Measurements from ENCODE around the gene UBE2H.
"Not testable (repeated sequence)": the region's sequence is repeated elsewhere in the genome, so short reads cannot be mapped to it uniquely, and the experiment has no call there.

Gene UBE2H

DNA sequence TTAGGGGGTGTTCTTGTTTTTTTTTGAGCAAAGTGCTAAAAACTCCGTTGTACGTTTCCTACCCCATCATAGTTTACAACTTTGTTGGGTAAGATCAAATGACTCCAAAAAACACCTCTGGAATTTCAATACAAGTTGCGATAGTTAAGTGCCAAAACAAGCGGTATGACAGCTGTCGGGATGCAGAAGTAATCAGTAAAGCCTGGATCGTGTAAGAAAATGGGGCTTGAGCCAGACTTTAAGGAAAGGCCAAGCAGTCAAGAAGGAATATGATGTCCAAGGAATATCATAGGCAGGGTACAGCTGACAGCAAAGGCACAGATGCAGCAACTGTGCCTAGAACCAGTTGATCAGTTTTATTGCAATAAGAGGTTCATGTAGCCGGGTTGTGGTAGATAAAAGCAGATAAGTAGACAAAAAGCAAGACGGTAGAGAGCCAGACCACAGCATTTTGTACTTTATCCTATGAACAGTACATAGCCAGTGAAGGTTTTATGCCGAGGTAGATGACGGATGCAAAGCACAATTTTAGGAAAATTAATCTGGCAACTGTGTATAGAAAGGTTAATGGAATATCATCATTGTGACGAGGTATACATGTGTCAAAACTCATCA lies 45.5 kb downstream of the UBE2H start:
- no peak for DNase-seq

DNA sequence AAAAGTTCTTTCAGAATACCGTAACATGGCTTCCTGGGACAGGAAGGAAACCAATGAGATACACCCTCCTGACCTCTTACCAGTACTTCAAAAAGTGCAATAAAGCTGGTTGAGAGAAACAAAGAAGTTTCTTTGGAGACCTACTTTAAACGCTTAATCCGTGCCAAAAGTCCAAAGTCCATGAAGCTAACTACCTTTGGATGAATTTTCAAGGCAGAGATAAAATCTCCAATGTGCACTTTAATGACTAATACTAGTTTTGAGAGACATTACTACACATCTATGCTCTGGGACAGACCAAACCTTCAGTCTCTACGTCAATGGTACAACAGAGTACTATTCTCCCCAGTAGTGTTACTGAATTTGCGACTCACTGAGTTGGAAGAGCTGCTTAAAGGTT lies 46.1 kb downstream of the UBE2H start:
- DNase-seq, result no peak

DNA sequence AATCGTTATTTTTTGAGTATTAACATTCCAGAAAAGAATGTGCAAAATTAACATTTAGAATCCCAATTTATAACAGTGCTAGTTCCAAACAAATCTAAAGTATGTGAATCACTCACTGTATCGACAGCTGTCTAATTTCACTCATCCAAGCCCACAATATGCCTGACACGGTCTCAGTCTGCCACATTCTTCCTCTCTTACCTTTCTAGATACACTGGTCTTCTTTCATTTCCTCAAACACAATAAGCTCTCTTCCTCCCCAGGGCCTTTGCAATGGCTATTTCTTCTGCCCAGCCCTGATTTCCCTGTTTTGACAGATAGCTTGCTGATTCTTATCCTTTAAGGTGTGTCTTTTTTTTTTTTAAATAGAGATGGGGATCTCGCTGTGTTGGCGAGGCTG lies 48.8 kb downstream of the UBE2H start:
- DNase-seq, result no peak

DNA sequence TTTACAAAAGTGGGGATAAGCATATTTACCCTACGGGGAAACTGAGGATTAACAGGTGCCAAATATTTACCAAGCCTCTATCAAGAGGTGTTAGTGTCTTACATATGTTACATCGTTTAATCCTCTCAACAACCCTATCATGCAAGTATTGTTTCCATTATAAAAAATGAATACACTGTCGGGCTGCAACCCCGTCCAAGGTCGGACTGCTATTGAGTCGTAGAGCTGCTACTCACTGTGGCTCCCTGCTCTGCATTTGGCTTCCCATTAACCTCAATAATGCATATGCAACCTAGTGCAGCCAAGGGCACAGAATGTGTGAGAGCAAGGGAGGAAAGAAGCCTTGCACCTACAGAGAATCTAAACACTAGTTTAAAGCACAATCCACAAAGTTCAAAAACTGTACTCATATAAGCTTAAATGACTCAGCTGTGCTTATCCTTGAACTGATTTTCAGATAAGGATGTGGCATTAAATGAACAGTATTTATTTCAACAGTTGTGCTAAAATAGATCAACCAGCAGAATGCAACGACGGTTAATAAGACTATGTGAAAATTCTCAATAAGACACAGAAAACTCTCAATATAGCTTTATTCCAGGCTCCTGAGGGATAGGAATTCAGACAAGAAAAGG lies 49.9 kb downstream of the UBE2H start:
- no peak for DNase-seq

DNA sequence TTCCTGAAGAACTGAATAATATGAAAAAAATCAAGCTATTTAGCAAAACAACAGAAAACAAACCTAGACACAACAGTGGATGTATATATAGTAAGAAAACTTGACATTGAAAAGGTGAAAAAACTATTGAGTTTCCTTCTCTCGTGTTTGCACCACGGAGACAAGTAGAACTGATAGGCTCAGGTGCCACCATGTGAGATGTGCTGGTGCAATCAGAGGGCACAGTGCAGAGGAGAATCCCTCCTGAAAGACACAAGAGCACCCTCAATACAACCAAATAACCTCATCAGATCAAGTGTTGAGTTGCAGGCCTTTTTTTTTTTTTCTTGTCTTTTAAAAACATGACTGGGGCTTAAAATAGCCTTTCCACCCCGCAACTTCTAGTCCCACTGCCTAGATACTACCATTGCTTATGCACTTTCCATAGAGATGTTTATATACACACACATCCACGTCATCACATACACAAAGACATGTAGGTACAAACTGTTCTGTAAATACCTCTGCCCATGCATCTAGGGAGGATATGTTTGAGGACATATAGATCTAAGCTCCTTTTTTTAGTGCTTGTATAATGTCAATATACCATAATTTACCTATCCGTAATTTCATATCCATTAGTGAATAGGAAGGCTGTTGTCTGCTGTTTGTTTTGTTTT lies 54.1 kb downstream of the UBE2H start:
- no peak for DNase-seq

DNA sequence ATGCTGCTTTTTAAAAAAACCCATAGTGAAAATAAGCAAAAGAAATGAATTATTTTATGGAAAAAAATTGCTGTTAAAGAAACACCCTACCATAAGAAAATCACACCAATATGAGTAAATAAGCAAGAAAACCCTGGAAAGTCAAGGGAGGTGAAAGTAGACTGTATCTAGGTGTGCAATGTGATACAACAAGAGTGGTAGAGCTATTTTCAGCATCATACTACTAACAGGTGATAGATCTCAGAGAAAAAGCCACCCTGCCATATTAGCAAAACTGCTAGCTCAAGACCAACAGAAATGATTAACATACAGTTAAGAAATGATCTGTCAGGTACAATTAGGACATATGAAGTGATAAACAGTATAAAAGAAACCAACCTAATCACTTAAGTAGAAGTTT lies 54.8 kb downstream of the UBE2H start:
- DNase-seq, result no peak

DNA sequence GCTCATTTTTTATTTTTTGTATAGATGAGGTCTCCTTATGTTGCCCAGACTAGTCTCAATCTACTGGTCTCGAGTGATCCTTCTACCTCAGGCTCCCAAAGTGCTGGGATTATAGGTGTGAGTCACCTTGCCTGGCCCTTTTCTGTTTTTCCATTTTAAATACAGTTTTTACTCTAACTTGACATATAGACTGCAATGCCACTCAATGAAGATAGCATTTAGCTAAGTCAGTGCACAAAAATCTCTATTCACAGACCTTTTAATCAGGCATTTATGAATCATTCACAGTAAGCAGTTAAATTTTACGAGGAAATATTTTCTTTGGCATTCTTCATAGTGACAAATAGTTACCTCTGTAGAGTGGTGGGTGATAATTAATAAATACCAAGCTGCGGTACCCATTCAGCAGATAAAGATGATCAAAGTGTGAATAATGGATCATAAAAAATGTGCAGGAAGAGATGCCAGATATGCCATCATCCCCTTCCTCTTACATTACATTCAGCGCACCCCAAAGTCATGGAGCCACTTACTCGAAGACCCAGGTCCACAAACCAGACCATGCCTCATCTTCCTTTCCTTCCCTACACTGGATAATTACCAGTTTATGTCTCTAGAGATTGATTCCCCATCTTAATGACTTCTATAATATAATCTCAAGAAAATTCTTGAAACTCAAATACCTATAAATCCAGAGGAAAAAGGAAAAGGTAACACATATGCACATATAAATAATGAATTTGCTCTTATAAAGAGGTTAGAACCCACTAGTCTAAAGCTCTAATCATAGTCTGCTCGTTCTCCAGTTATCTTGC lies 56.0 kb downstream of the UBE2H start:
- DNase-seq, result no peak

DNA sequence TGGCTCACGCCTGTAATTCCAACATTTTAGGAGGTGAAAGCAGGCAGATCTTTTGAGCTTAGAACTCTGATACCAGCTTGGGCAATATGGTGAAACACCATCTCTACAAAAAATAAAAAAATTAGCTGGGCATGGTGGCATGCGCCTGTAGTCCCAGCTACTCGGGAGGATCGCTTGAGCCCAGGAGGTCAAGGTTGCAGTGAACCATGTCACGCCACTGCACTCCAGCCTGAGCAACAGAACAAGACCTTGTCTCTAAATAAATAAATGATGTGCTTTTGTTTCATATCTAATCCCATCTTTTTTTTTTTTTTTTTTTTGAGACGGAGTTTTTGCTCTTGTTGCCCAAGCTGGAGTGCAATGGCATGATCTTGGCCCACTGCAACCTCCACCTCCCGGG lies 58.6 kb downstream of the UBE2H start:
- DNase-seq, result not testable (repeated sequence)

DNA sequence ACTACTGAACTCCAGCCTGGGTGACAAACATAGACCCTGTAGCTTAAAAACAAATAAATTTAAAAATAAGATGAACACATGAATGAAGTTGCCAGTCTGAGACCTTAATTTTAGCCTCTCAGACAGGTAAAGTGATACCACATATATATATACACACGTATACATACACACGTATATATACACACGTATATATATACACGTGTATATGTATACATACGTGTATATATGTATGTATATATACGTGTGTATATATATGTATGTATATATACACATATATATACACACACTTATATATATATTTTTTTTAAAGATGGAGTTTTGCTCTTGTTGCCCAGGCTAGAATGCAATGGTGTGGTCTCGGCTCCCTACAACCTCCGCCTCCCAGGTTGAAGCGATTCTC lies 62.7 kb downstream of the UBE2H start:
- DNase-seq, result no peak

DNA sequence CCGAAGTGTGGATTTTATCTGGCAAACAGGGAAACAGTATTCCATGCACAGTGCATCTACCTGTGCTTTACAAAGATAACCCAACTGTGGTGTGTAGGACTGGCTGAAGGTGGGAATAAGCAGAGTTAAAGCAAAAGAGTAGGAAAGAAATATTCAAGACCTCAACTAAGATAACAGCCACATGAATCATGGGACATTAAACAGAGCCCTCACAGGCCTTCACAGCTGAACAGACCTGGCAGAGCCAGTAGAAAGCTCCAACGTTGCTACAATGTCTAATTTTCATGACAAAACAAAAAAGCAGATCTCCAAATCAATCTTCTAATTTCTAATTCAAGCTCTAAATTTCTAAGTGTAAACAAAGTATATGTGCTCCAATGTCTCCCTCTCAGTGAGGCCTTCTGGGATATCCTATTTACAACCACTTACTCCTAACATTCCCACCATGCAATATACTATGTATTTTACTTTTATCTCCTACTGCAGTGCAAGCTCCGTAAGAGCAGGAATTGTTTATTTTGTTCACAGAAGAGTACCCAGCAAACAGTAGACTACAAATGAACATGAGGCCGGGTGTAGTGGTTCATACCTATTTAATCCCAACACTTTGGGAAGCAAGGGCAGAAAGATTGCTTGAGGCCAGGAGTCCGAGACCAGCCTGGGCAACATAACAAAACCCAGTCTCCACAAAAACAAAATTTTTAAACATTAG lies 63.5 kb downstream of the UBE2H start:
- DNase-seq, result no peak

DNA sequence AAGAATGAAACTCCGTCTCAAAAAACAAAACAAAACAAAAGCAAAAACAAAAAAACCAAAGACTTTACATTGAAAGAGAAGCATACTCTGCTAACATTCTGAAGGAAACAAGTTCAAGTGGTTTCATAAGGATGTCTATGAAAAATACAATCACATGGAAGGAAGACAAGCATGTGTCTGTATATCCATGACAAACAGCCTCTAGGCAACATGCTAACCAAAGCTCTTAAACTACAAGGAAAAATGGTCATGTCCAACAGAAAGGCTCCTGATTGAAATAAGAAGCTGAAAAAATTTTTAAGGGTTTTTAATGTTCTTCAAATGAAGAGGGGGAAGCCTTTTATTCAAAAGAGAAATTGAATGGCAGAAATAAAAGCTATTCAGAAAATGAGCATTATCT lies 64.9 kb downstream of the UBE2H start:
- no peak for DNase-seq

DNA sequence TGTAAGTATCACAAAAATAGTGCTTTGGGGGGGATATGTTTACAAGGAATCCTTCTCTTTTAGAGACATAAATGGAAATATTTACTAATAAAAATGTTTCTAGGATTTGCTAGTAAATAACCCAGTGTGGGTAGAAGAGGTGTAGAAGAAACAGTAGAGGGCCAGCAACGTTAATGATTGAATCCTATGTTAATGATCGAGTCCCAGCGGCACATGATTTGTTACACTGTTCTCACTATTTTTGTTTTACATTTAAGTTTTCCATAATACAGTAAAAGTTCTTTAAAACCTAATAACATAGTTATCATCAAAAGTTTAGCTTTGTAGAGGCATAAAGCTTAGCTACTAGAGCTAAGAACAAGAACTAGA lies 66.0 kb downstream of the UBE2H start:
- DNase-seq, result no peak

DNA sequence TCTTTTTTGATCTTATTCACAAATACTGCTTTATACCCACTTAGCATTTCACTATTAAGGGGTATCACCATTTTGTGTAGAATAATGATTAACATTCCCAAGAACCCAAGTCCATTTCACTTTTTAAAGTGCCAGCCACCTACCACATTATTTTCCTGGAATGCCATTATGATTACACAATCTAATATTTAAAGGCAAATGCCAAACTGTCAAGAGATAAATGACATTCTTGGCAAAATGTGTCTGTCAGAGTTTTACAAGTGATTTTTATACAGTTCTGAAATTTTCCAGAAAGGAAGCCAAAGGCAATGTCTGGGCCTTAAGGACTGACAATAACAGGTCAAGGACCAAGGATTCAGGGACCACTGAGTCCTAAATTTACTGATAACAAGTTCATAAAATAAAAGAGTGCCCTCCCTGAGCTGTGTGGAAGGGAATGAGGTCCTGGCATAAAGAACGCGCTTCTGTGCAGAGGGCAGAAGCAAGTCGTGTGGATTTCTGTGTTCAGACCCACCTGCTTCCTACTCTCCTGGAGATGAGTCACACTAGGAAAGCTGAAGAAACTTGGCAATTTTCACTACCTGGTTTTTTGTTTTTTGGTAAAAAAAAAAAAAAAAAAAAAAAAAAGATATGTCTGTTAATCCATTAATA lies 66.5 kb downstream of the UBE2H start:
- no peak for DNase-seq

DNA sequence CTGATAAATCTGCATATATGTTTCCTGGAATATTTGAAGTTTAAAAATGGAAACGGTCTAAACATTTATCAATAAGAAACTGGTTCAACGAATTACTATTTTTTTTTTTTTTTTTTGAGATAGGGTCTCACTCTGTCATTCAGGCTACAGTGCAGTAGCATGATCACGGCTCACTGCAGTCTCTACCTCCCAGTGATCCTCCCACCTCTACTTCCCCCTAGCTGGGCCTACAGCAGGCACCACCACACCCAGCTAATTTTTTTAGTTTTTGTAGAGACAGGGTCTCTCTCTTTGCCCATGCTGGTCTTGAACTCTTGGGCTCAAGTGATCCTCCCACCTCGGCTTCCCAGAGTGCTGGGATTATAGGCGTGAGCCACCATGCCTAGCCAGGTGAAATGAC lies 68.3 kb downstream of the UBE2H start:
- DNase-seq, result no peak

DNA sequence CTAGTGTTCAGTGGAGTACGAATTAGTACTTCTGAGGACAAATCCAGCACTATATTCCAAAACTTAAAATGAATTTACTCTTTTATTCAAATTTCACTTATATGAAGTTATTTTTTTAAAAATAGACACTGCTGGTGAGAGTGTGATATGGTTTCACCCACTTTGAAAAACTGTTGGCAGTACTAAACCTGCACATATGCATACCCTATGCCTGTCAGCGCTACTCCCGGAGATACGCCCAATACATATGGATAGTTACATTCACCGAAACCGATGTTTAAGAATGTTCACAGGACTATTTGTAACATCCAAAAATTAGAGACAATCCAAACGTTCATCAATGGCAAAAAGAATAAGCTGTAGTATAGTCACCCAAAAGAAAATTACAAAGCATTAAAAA lies 69.6 kb downstream of the UBE2H start:
- DNase-seq, result no peak

DNA sequence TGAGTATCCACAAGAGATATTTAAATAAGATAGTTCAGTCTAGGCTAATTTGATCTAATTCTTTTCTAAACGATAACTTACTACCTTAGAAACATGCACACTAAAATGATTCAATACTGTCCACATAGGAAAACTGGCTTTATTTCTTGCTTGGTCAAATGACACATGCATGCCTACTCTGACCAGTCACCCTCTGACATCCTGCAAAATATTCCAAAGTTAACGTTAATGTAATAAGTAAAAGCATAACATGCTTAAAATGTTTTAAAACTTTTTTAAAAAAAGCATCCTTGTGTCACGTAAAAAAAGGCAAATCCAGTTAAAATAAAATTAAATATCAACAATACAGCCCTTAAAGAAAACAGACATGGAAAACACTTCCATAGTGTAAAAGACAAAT lies 70.2 kb downstream of the UBE2H start:
- DNase-seq, result no peak

DNA sequence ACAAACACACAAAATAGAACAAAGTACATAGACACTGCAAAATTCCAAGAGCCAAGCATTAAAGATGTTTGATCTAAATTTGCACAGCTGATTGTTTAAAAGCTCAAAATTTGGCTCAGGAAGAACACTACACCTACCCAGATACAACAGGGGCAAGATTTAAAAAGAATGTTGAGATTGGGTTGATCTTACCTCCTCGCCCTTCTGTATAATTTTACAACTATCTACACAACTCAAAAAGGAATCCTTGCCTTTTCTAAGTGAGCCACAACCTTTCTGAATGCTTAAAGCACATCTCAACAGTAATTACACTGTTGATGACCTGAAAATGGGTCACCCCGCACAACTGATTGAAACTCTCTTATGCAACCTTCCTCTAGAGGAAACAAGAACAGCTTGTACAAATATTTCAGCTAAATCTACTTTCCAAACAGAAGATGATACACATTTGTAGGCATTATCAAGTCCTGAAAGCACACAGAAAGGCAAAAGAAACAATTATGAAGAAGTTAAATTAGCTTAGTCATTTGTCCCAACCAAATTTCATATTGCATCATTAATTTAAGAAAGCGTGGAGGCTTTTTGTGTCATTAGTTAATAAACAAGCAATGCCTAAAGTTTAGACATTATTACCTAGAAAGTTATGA lies 75.5 kb downstream of the UBE2H start:
- DNase-seq, result no peak

DNA sequence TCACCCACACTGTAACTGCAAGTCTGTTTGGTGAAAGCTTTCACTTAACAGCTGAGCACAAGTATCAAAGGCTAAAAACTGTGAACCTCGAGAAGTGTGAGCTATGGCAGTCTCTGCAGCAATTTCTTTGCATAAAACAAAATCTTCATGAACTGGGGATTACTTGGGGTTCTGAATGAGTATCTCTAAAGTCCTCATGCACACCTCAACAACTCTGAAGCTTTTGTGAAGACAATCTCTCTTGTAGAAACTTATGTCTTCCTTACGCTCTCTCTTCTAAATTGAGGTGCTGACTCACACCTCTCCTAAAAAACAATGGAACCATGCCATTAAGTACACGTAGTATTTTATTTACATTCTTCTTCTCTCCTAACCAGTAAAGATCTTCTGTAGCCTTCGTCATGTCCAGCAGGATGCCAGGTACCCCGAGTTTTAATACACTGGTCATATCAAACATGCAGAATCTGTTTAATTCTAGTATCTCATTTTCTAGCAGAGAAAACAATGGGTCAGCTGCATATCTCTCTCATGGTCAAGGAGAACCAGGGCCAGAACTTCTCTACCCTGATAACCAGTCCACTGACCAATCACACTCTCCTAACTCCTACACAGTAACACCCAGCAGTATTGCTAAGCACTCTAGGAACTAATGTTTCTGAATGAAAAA lies 76.9 kb downstream of the UBE2H start:
- no peak for DNase-seq

DNA sequence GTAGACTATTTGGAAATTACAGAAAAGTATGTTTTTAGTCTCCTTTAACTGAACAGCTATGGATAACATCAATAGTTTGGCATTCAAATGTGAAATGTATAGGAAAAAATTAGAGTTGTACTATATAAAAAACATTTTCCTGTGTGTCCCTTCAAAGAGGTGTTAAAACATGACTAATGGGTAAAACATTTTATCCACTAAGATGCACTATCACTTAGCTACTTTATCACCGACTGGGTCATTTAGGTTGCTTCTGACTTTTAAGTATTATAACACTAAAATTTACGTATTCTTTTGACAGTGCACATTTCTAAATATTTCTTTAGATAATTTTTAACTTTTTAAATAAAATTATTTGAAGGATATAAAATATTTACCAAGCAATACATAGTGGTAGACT lies 77.6 kb downstream of the UBE2H start:
- DNase-seq, result no peak

DNA sequence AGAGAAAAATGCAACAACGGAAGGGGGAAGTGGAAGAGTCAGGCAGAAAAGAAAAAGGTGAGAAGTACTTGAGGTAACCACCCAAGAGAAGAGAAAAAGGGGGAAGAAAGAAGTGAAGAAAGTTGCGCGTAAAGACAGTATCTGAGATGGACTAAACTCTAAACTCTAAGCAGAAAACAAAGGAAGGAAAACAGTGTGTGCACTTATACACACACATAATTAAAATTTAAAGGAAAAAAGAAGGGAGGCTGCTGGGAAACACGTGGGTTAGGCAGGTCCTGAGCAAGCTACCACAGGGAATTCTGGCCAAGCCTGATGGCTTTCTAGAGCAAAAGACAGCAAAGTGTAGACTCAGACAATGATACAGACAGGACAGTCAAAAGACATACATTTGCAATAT lies 78.0 kb downstream of the UBE2H start:
- DNase-seq, result no peak

DNA sequence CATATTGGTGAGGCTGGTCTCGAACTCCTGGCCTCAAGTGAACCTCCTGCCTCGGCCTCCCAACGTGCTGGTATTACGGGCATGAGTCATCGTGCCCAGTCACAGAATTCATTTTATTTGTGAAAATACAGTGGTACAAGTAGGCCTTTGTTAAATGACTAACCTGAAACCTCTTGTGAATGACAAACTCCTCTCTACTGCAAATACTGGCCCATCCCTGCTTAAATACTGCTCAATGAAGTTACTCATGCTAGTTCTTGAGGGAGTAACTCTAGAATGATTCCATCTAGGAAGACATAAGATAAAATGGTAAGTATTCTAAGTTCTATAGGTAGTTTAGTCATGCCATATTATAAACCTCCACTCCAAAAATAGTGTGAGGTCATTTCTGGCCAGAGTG lies 80.7 kb downstream of the UBE2H start:
- no peak for DNase-seq

DNA sequence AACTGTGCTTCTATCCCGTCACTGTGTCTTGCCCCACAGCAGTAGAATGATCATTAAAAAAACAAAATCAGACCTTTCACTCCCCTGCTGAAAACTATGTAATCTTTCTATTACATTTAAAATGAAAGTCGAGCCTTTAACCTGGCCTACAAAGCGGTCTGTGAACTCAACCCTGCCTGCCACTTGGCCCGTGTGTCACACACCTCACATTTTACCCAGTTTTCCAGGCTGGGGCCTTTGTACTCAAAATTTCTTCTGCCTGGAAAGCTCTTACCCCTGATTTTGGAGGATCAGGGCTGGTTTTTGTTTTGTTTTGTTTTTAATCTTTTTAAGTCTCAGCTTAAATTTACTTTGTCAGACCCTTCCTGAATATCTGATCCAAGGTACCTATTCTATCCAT lies 82.1 kb downstream of the UBE2H start:
- DNase-seq, result no peak
